Activated CD8-positive, alpha-beta T cell treated with anti-CD3 and anti-CD28 coated beads for 36 hours (primary cell): Measurements from ENCODE around the gene SFR1. TPM values are rescaled to one million over a fixed set of nuclear protein-coding genes. Genes with fewer than 3 reads are reported as not detected.
A peak's percentile ranks its signal among the peaks of the same experiment; 100 is the strongest.

ENCODE experiments used
- ATAC-seq: fragments of 200-7000 bp; cut with Tn5 transposase; one replicate; pipeline ENCODE4 v1.10.0; 2021; ENCODE audit warnings: mild to moderate bottlenecking, moderate library complexity
- CTCF ChIA-PET: fragments of 350-600 bp; sonication (Branson Sonifier 250); formaldehyde crosslinking; loops from one replicate; lab custom pipeline; 2021; ENCODE audit warnings: antibody characterized with exemption; lab: Charles Lee
- POLR2A ChIA-PET: fragments of 350-600 bp; sonication (Branson Sonifier 250); formaldehyde crosslinking; loops from one replicate; lab custom pipeline; 2021; ENCODE audit warnings: antibody characterized with exemption; lab: Charles Lee
- DNase-seq: peaks from one replicate; pipeline ENCODE4 v3.0.0-alpha.2; 2020
- H3K27ac Mint-ChIP-seq: one replicate; pipeline ENCODE4 v1.8.0; 2021; ENCODE audit warnings: mild to moderate bottlenecking, mixed read lengths
- H3K27me3 Mint-ChIP-seq: one replicate; pipeline ENCODE4 v1.8.0; 2021; ENCODE audit warnings: mixed read lengths
- H3K36me3 Mint-ChIP-seq: one replicate; pipeline ENCODE4 v1.8.0; 2021; ENCODE audit warnings: low read depth, mixed read lengths
- H3K4me1 Mint-ChIP-seq: one replicate; pipeline ENCODE4 v1.8.0; 2021; ENCODE audit warnings: low read depth, mixed read lengths
- H3K4me3 Mint-ChIP-seq: one replicate; pipeline ENCODE4 v1.8.0; 2021; ENCODE audit warnings: mild to moderate bottlenecking, moderate library complexity, mixed read lengths
- H3K9me3 Mint-ChIP-seq: one replicate; pipeline ENCODE4 v1.8.0; 2021; ENCODE audit warnings: mixed read lengths
- CTCF ChIP-seq: fragments of 200-600 bp; IDR thresholded peaks from one replicate; pipeline ENCODE4 v1.8.0; 2022; ENCODE audit warnings: antibody characterized with exemption, mild to moderate bottlenecking
- intact Hi-C: fragments of 100-400 bp; cut with micrococcal nuclease; formaldehyde crosslinking; loops from one replicate; pipeline ENCODE4 v1.10.0; 2022
- total RNA-seq, 2 experiments: library from RNA; stranded (reverse); gene quantifications; one replicate each; pipeline ENCODE4 v1.2.3, GENCODE V29; 2021

Gene SFR1
- total RNA-seq, 2 experiments from 2014 or later, result 16.8 to 17.9 TPM

GRCh38 chr10:104122225-104123107, 495 bp downstream of the SFR1 start:
- Mint-ChIP-seq H3K4me1 (peaks cover 30% of the 10 kb centered on the region), H3K27ac (peak overlapping the region; percentile 94), H3K4me3 (peak overlapping the region; percentile 85), H3K27me3 (no peaks in the 10 kb centered on the region), H3K36me3 (peaks cover 15% of the 10 kb centered on the region), H3K9me3 (no peaks in the 10 kb centered on the region)
- intact Hi-C loops, result loop anchor here (2.0 to 10.0 kb wide), 3 partner anchors 155 to 234 kb away; partner anchors contain the start of genes SLK and STN1
- DNase-seq, result peak; percentile 42
- CTCF ChIA-PET, result interaction anchor here (0.6 to 4.7 kb wide), 30 partner anchors 8 to 414 kb away, joined by 3 to 45 read pairs (median 5); no protein-coding TSS in a partner anchor
- TF ChIP-seq CTCF, result no peak
- POLR2A ChIA-PET, result interaction anchor here (0.8 to 2.2 kb wide), 24 partner anchors 13 to 427 kb away, joined by 3 to 11 read pairs (median 4); partner anchors contain the start of gene GSTO1
- ATAC-seq, result peak; percentile 1

GRCh38 chr10:104123397-104123796, 1.4 kb downstream of the SFR1 start:
- no peak for DNase-seq
- H3K27ac Mint-ChIP-seq, result peak overlapping the region; percentile 55
- peaks cover 15% of the 10 kb centered on the region for H3K36me3 Mint-ChIP-seq
- no peaks in the 10 kb centered on the region for H3K9me3 Mint-ChIP-seq
- ChIA-PET POLR2A (no interaction called here), CTCF (interaction anchor here (1.0 to 4.7 kb wide), 11 partner anchors 8 to 415 kb away, joined by 3 to 45 read pairs (median 5); partner anchors contain the start of gene GSTO1)
- no peak for ATAC-seq
- H3K4me3 Mint-ChIP-seq, result peak overlapping the region; percentile 85
- no peaks in the 10 kb centered on the region for H3K27me3 Mint-ChIP-seq
- intact Hi-C loops, result loop anchor here (2.0 to 10.0 kb wide), 3 partner anchors 156 to 235 kb away; partner anchors contain the start of genes SLK and STN1
- TF ChIP-seq CTCF, result no peak
- peaks cover 33% of the 10 kb centered on the region for H3K4me1 Mint-ChIP-seq

- H3K27me3 Mint-ChIP-seq, result no peaks in the 10 kb centered on the region
- intact Hi-C loops, result loop anchor here (10.0 kb wide), 1 partner anchor 213 kb away; the partner anchor contains the start of gene STN1
- peak; percentile 73 for ATAC-seq
- no peaks in the 10 kb centered on the region for H3K9me3 Mint-ChIP-seq
- TF ChIP-seq CTCF, result peak; percentile 32
- ChIA-PET POLR2A (no interaction called here), CTCF (interaction anchor here (0.7 to 1.6 kb wide), 7 partner anchors 10 to 362 kb away, joined by 3 to 5 read pairs (median 3); no protein-coding TSS in a partner anchor)
- no peak overlapping the region for H3K4me3 Mint-ChIP-seq
- DNase-seq, result peak; percentile 52
- peaks cover 25% of the 10 kb centered on the region for H3K4me1 Mint-ChIP-seq
- H3K36me3 Mint-ChIP-seq, result peaks cover 15% of the 10 kb centered on the region
- peak overlapping the region; percentile 31 for H3K27ac Mint-ChIP-seq
Measured at GRCh38 chr10:104127411-104127810, 5.4 kb downstream of the SFR1 start.

GRCh38 chr10:104128214-104128613, 6.2 kb downstream of the SFR1 start:
- H3K9me3 Mint-ChIP-seq, result no peaks in the 10 kb centered on the region
- intact Hi-C loops, result loop anchor here (10.0 kb wide), 1 partner anchor 213 kb away; the partner anchor contains the start of gene STN1

More at GRCh38 chr10:104128214-104128613, 6.2 kb downstream of the SFR1 start:
- no peak for DNase-seq
- ChIA-PET POLR2A (no interaction called here), CTCF (interaction anchor here (0.9 to 1.6 kb wide), 5 partner anchors 11 to 147 kb away, joined by 3 to 5 read pairs (median 3); no protein-coding TSS in a partner anchor)
- ATAC-seq, result no peak
- no peak overlapping the region for H3K4me3 Mint-ChIP-seq
- H3K27ac Mint-ChIP-seq, result no peak overlapping the region
- peaks cover 19% of the 10 kb centered on the region for H3K4me1 Mint-ChIP-seq
- TF ChIP-seq CTCF, result no peak
- H3K27me3 Mint-ChIP-seq, result peaks cover 4% of the 10 kb centered on the region
- H3K36me3 Mint-ChIP-seq, result peaks cover 15% of the 10 kb centered on the region
